Activated CD4-positive, alpha-beta T cell treated with anti-CD3 and anti-CD28 coated beads, Interleukin-2, amount 50 U/mL, for 4 hours (primary cell): Measurements from ENCODE around the gene USP6NL.

ENCODE experiments used
- DNase-seq, 2 experiments: peaks; one replicate each; pipeline ENCODE4 v3.0.0-alpha.2; 2020

USP6NL gene

GRCh38 chr10:11404901-11405300, 206.5 kb downstream of the USP6NL start:
- DNase-seq = no peak
